ENCODE measurements around the gene CATSPERZ. TPM values are rescaled to one million over a fixed set of nuclear protein-coding genes. Genes with fewer than 3 reads are reported as not detected.

The CATSPERZ gene
- total and polyA plus RNA-seq, 2 donors (not counting 3 experiments of a cell fraction or from before 2014, with no cell fraction given), result 0.11 TPM; not detected in 1

GRCh38 chr11:64327375-64327774, 27.2 kb downstream of the CATSPERZ start:
- no peaks in the 10 kb centered on the region for H3K27me3 ChIP-seq (ENCODE audit: control insufficient read depth in 2 of 2, insufficient read depth in 2 of 2, low read length in 2 of 2)
- dilution Hi-C loops (cut with MboI; ENCODE audit: extremely low pct_ligation_motif_present, low sequenced_read_pairs), result no loop called here
- H3K4me1 ChIP-seq (ENCODE audit: control insufficient read depth, extremely low read depth, insufficient read depth, low read length), result peaks cover 3% of the 10 kb centered on the region
- intact Hi-C loops (cut with micrococcal nuclease), result no loop called here
- no peak overlapping the region for H3K9ac ChIP-seq (replicated peaks; ENCODE audit: extremely low read depth, insufficient read depth, low read length)
- no peak for FAIRE-seq
- H2AFZ ChIP-seq (ENCODE audit: low read depth, low read length), result no peak overlapping the region
- no peak overlapping the region for H3K4me2 ChIP-seq (ENCODE audit: insufficient read depth, low read length)
- ChIA-PET CTCF (interaction anchor here (1.8 kb wide), 1 partner anchor 9 kb away, joined by 8 read pairs; the partner anchor contains the start of gene PRDX5), POLR2A (no interaction called here)
- no peak for DNase-seq (ENCODE audit: low read depth, low spot score)
- peaks cover 0 to 2% of the 10 kb centered on the region in 2 experiments for H3K36me3 ChIP-seq (ENCODE audit: control insufficient read depth in 2 of 2, extremely low read depth in 1 of 2, insufficient read depth in 2 of 2, low read length in 2 of 2)
- H3K4me3 ChIP-seq (replicated peaks in 1 of 3; ENCODE audit: insufficient read depth in 1 of 3, low read depth in 1 of 3, low read length in 3 of 3), result no peak overlapping the region
- no peaks in the 10 kb centered on the region for H3K79me2 ChIP-seq (ENCODE audit: control insufficient read depth, insufficient read depth, low read length)
- no peak overlapping the region for H3K27ac ChIP-seq (ENCODE audit: insufficient read depth, low read depth, low read length)
- no peaks in the 10 kb centered on the region for H3K9me1 ChIP-seq (replicated peaks; ENCODE audit: control insufficient read depth, extremely low read depth, insufficient read depth, low read length)
- BruUV-seq (replicated peaks), result no TSS peak
- no peaks in the 10 kb centered on the region for H3K9me3 ChIP-seq (replicated peaks; ENCODE audit: control insufficient read depth, insufficient read depth, low read length)
- H4K20me1 ChIP-seq (replicated peaks; ENCODE audit: control insufficient read depth, extremely low read depth, insufficient read depth, low read length), result no peaks in the 10 kb centered on the region
- no peak for TF ChIP-seq MYC (IDR thresholded peaks at IDR 0.05; ENCODE audit: low read depth, low read length)
- TF ChIP-seq EZH2 (IDR thresholded peaks at IDR 0.05; ENCODE audit: borderline replicate concordance, low read depth, low read length, severe bottlenecking), result no peak
- TF ChIP-seq POLR2A (IDR thresholded peaks at IDR 0.05; ENCODE audit: low read depth, low read length), result no peak
- no peak for TF ChIP-seq POLR2AphosphoS5 (IDR thresholded peaks at IDR 0.05; ENCODE audit: insufficient read depth, low read depth, low read length)

- no peak for FAIRE-seq
- CTCF ChIA-PET, result interaction anchor here (1.8 kb wide), 1 partner anchor 10 kb away, joined by 8 read pairs; the partner anchor contains the start of gene PRDX5
- H3K9me1 ChIP-seq (replicated peaks; ENCODE audit: control insufficient read depth, extremely low read depth, insufficient read depth, low read length), result no peaks in the 10 kb centered on the region
These were observed 27.8 kb downstream of the CATSPERZ start for GRCh38 chr11:64327993-64328392.

More at GRCh38 chr11:64327993-64328392, 27.8 kb downstream of the CATSPERZ start:
- BruUV-seq (replicated peaks), result no TSS peak
- no peak for DNase-seq (ENCODE audit: low read depth, low spot score)
- Histone ChIP-seq H3K36me3 (ENCODE audit: control insufficient read depth in 2 of 2, extremely low read depth in 1 of 2, insufficient read depth in 2 of 2, low read length in 2 of 2) (no peaks in the 10 kb centered on the region), H3K27ac (ENCODE audit: insufficient read depth, low read depth, low read length) (no peak overlapping the region), H3K27me3 (ENCODE audit: control insufficient read depth in 2 of 2, insufficient read depth in 2 of 2, low read length in 2 of 2) (no peaks in the 10 kb centered on the region), H4K20me1 (replicated peaks; ENCODE audit: control insufficient read depth, extremely low read depth, insufficient read depth, low read length) (no peaks in the 10 kb centered on the region), H3K4me3 (replicated peaks in 1 of 3; ENCODE audit: insufficient read depth in 1 of 3, low read depth in 1 of 3, low read length in 3 of 3) (no peak overlapping the region), H3K4me2 (ENCODE audit: insufficient read depth, low read length) (no peak overlapping the region), H3K9me3 (replicated peaks; ENCODE audit: control insufficient read depth, insufficient read depth, low read length) (no peaks in the 10 kb centered on the region), H2AFZ (ENCODE audit: low read depth, low read length) (no peak overlapping the region), H3K9ac (replicated peaks; ENCODE audit: extremely low read depth, insufficient read depth, low read length) (no peak overlapping the region), H3K4me1 (ENCODE audit: control insufficient read depth, extremely low read depth, insufficient read depth, low read length) (peaks cover 3% of the 10 kb centered on the region), H3K79me2 (ENCODE audit: control insufficient read depth, insufficient read depth, low read length) (no peaks in the 10 kb centered on the region)
- intact Hi-C loops (cut with micrococcal nuclease) (no loop called here), dilution Hi-C loops (cut with MboI; ENCODE audit: extremely low pct_ligation_motif_present, low sequenced_read_pairs) (no loop called here)
- POLR2A ChIA-PET, result no interaction called here
- TF ChIP-seq POLR2A (IDR thresholded peaks at IDR 0.05; ENCODE audit: low read depth, low read length) (no peak), JUN (IDR thresholded peaks at IDR 0.05; ENCODE audit: borderline replicate concordance, insufficient read depth, insufficient read length, low read depth) (no peak), POLR2AphosphoS5 (IDR thresholded peaks at IDR 0.05; ENCODE audit: insufficient read depth, low read depth, low read length) (no peak), MYC (IDR thresholded peaks at IDR 0.05; ENCODE audit: low read depth, low read length) (no peak), GATA2 (IDR thresholded peaks at IDR 0.05; ENCODE audit: insufficient read depth, insufficient read length, low read depth, low read length) (no peak), EZH2 (IDR thresholded peaks at IDR 0.05; ENCODE audit: borderline replicate concordance, low read depth, low read length, severe bottlenecking) (no peak), FOS (IDR thresholded peaks at IDR 0.05; ENCODE audit: borderline replicate concordance, insufficient read depth, low read length) (no peak)
- TF ChIP-seq, protein P1, sequence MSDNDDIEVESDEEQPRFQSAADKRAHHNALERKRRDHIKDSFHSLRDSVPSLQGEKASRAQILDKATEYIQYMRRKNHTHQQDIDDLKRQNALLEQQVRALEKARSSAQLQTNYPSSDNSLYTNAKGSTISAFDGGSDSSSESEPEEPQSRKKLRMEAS (IDR thresholded peaks at IDR 0.05; ENCODE audit: insufficient read depth, insufficient read length), result no peak
- TF ChIP-seq, protein P2, sequence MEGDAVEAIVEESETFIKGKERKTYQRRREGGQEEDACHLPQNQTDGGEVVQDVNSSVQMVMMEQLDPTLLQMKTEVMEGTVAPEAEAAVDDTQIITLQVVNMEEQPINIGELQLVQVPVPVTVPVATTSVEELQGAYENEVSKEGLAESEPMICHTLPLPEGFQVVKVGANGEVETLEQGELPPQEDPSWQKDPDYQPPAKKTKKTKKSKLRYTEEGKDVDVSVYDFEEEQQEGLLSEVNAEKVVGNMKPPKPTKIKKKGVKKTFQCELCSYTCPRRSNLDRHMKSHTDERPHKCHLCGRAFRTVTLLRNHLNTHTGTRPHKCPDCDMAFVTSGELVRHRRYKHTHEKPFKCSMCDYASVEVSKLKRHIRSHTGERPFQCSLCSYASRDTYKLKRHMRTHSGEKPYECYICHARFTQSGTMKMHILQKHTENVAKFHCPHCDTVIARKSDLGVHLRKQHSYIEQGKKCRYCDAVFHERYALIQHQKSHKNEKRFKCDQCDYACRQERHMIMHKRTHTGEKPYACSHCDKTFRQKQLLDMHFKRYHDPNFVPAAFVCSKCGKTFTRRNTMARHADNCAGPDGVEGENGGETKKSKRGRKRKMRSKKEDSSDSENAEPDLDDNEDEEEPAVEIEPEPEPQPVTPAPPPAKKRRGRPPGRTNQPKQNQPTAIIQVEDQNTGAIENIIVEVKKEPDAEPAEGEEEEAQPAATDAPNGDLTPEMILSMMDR (IDR thresholded peaks at IDR 0.05; ENCODE audit: extremely low read depth in 1 of 2, insufficient read depth in 1 of 2, low read depth in 1 of 2, low read length in 2 of 2), result no peak

Measured in endothelial cell of umbilical vein (primary cell).